Activated CD8-positive, alpha-beta memory T cell treated with anti-CD3 and anti-CD28 coated beads, Interleukin-2, amount 50 U/mL, for 1 hour (primary cell): ENCODE measurements around the gene ZNF780A.
"Not testable (repeated sequence)": the region's sequence is repeated elsewhere in the genome, so short reads cannot be mapped to it uniquely, and the experiment has no call there.

Source experiments
- DNase-seq: peaks from one replicate; pipeline ENCODE4 v3.0.0-alpha.2; 2020; ENCODE audit errors: extremely low read depth

The ZNF780A gene

GRCh38 chr19:40090241-40091204, at the start of gene ZNF780A:
Gene ZNF780A, minus strand, starts transcription at chr19:40090943. Its CDS starts 6,190 bp downstream, at chr19:40084753.
- peak; percentile 18 for DNase-seq

- DNase-seq: no peak
These were observed 49.0 kb upstream of the ZNF780A start for GRCh38 chr19:40139533-40140287.

GRCh38 chr19:40136818-40137217, 46.1 kb upstream of the ZNF780A start:
- no peak for DNase-seq

- no peak for DNase-seq
These were observed 44.1 kb upstream of the ZNF780A start for GRCh38 chr19:40134866-40135265.

GRCh38 chr19:40133491-40133890, 42.7 kb upstream of the ZNF780A start:
- no peak for DNase-seq

GRCh38 chr19:40130013-40130412, 39.3 kb upstream of the ZNF780A start:
- no peak for DNase-seq

- DNase-seq: no peak
These were observed 38.7 kb upstream of the ZNF780A start for GRCh38 chr19:40129425-40129824.

- DNase-seq: no peak
These were observed 38.2 kb upstream of the ZNF780A start for GRCh38 chr19:40128991-40129390.

- no peak for DNase-seq
These were observed 28.6 kb upstream of the ZNF780A start for GRCh38 chr19:40119380-40119779.

- not testable (repeated sequence) for DNase-seq
These were observed 27.9 kb upstream of the ZNF780A start for GRCh38 chr19:40118638-40119037.

- no peak for DNase-seq
These were observed 25.3 kb upstream of the ZNF780A start for GRCh38 chr19:40116075-40116474.

GRCh38 chr19:40114119-40114518, 23.4 kb upstream of the ZNF780A start:
- DNase-seq: not testable (repeated sequence)

GRCh38 chr19:40112271-40112670, 21.5 kb upstream of the ZNF780A start:
- DNase-seq: not testable (repeated sequence)

GRCh38 chr19:40110570-40110969, 19.8 kb upstream of the ZNF780A start:
- no peak for DNase-seq

GRCh38 chr19:40104754-40105153, 14.0 kb upstream of the ZNF780A start:
- no peak for DNase-seq

- DNase-seq: no peak
These were observed 12.9 kb upstream of the ZNF780A start for GRCh38 chr19:40103600-40103999.

- no peak for DNase-seq
These were observed 11.1 kb upstream of the ZNF780A start for GRCh38 chr19:40101813-40102212.

GRCh38 chr19:40093416-40093815, 2.7 kb upstream of the ZNF780A start:
- no peak for DNase-seq

- DNase-seq: no peak
These were observed 724 bp upstream of the ZNF780A start for GRCh38 chr19:40091205-40092129.

GRCh38 chr19:40089462-40089861, 1.3 kb downstream of the ZNF780A start:
- no peak for DNase-seq

- no peak for DNase-seq
These were observed 2.3 kb downstream of the ZNF780A start for GRCh38 chr19:40088299-40089047.
